WTC11 (cell line): ENCODE measurements around the gene VCX3A. TPM values are rescaled to one million over a fixed set of nuclear protein-coding genes. Genes with fewer than 3 reads are reported as not detected.

Experiments used
- ATAC-seq: fragments of 200-7000 bp; cut with Tn5 transposase; 2 replicates; pipeline ENCODE4 v1.10.0; 2021; ENCODE audit warnings: mild to moderate bottlenecking, moderate library complexity
- CTCF ChIA-PET: fragments of 300-600 bp; sonication (Branson Sonifier 250); formaldehyde crosslinking; loops from one replicate; lab custom pipeline; 2021; ENCODE audit warnings: antibody characterized with exemption; lab: Charles Lee
- POLR2A ChIA-PET: fragments of 350-600 bp; sonication (Branson Sonifier 250); formaldehyde crosslinking; loops from one replicate; lab custom pipeline; 2021; ENCODE audit warnings: antibody characterized with exemption; lab: Charles Lee
- DNase-seq: peaks from one replicate; pipeline ENCODE4 v3.0.0; 2021; ENCODE audit warnings: low spot score
- H3K27ac Mint-ChIP-seq: 2 replicates; pipeline ENCODE4 v1.8.0; 2021; ENCODE audit warnings: mixed read lengths
- H3K27me3 Mint-ChIP-seq: 2 replicates; pipeline ENCODE4 v1.8.0; 2021; ENCODE audit warnings: low read depth, mild to moderate bottlenecking, moderate library complexity, mixed read lengths
- H3K36me3 Mint-ChIP-seq: 2 replicates; pipeline ENCODE4 v1.8.0; 2021; ENCODE audit warnings: mixed read lengths
- H3K4me1 Mint-ChIP-seq: 2 replicates; pipeline ENCODE4 v1.8.0; 2022; ENCODE audit warnings: mixed read lengths
- H3K4me3 Mint-ChIP-seq: 2 replicates; pipeline ENCODE4 v1.8.0; 2021; ENCODE audit warnings: mild to moderate bottlenecking, moderate library complexity, mixed read lengths
- H3K9me3 Mint-ChIP-seq: 2 replicates; pipeline ENCODE4 v1.8.0; 2021; ENCODE audit warnings: mixed read lengths
- AR ChIP-seq: fragments of 250-450 bp; sonication (Bioruptor Pico); IDR thresholded peaks from 2 replicates; pipeline ENCODE4 v1.9.0; 2021; ENCODE audit warnings: mild to moderate bottlenecking
- E2F1 ChIP-seq: sonication (generic); formaldehyde crosslinking; IDR thresholded peaks from 2 replicates; pipeline ENCODE4 v1.8.0; 2022; ENCODE audit warnings: mild to moderate bottlenecking, missing genetic modification reagents
- E2F5 ChIP-seq: sonication (generic); formaldehyde crosslinking; IDR thresholded peaks from 2 replicates; pipeline ENCODE4 v1.8.1; 2022; ENCODE audit warnings: mild to moderate bottlenecking, moderate library complexity, missing genetic modification reagents
- NR3C1 ChIP-seq: sonication (generic); formaldehyde crosslinking; conservative IDR thresholded peaks from 2 replicates; pipeline ENCODE4 v1.8.1; 2023; ENCODE audit warnings: low read depth, mild to moderate bottlenecking, missing genetic modification reagents
- ZNF416 ChIP-seq: fragments of 250-450 bp; sonication (Bioruptor Pico); IDR thresholded peaks from 2 replicates; pipeline ENCODE4 v1.9.0; 2021; ENCODE audit warnings: mild to moderate bottlenecking, inconsistent platforms
- ZNF512 ChIP-seq: sonication (generic); formaldehyde crosslinking; IDR thresholded peaks from 2 replicates; pipeline ENCODE4 v1.8.1; 2022; ENCODE audit warnings: missing genetic modification reagents, borderline replicate concordance
- ZNF532 ChIP-seq: fragments of 250-450 bp; sonication (Bioruptor Pico); IDR thresholded peaks from 2 replicates; pipeline ENCODE4 v1.9.0; 2021; ENCODE audit warnings: mild to moderate bottlenecking, borderline replicate concordance
- total RNA-seq: library from RNA; stranded (reverse); gene quantifications from 3 replicates; pipeline ENCODE4 v1.2.3, GENCODE V29; 2021
- TF ChIP-seq, protein P1 (sequence below): fragments of 250-450 bp; sonication (Bioruptor Pico); IDR thresholded peaks from 2 replicates; pipeline ENCODE4 v1.9.0; 2021; ENCODE audit warnings: mild to moderate bottlenecking
- TF ChIP-seq, protein P2 (sequence below): sonication (generic); formaldehyde crosslinking; IDR thresholded peaks from 2 replicates; pipeline ENCODE4 v1.8.1; 2023; ENCODE audit warnings: mild to moderate bottlenecking, missing genetic modification reagents, moderate library complexity
- TF ChIP-seq, protein P3 (sequence below): sonication (generic); formaldehyde crosslinking; IDR thresholded peaks from 2 replicates; pipeline ENCODE4 v1.8.1; 2022; ENCODE audit warnings: low read depth, missing genetic modification reagents, borderline replicate concordance

The VCX3A gene
- total RNA-seq, 1 experiment from 2014 or later, result 0.55 TPM

- Mint-ChIP-seq H3K27me3 (no peaks in the 10 kb centered on the region), H3K4me1 (peaks cover 4% of the 10 kb centered on the region; the same call in 1 of the 2 replicates), H3K36me3 (no peaks in the 10 kb centered on the region), H3K4me3 (no peak overlapping the region), H3K9me3 (peaks cover 18% of the 10 kb centered on the region; the same call in 1 of the 2 replicates), H3K27ac (no peak overlapping the region)
- ATAC-seq (no peak), DNase-seq (no peak)
- ChIA-PET POLR2A (no interaction called here), CTCF (no interaction called here)
- TF ChIP-seq ZNF532 (CRISPR knock-in tag) (no peak), E2F5 (CRISPR knock-in tag) (no peak), AR (CRISPR knock-in tag) (no peak), ZNF512 (CRISPR knock-in tag) (no peak), NR3C1 (CRISPR knock-in tag) (no peak)
- TF ChIP-seq, protein P1, sequence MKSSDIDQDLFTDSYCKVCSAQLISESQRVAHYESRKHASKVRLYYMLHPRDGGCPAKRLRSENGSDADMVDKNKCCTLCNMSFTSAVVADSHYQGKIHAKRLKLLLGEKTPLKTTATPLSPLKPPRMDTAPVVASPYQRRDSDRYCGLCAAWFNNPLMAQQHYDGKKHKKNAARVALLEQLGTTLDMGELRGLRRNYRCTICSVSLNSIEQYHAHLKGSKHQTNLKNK, result no peak
- TF ChIP-seq, protein P2, sequence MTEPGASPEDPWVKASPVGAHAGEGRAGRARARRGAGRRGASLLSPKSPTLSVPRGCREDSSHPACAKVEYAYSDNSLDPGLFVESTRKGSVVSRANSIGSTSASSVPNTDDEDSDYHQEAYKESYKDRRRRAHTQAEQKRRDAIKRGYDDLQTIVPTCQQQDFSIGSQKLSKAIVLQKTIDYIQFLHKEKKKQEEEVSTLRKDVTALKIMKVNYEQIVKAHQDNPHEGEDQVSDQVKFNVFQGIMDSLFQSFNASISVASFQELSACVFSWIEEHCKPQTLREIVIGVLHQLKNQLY (CRISPR knock-in tag), result no peak
- TF ChIP-seq, protein P3, sequence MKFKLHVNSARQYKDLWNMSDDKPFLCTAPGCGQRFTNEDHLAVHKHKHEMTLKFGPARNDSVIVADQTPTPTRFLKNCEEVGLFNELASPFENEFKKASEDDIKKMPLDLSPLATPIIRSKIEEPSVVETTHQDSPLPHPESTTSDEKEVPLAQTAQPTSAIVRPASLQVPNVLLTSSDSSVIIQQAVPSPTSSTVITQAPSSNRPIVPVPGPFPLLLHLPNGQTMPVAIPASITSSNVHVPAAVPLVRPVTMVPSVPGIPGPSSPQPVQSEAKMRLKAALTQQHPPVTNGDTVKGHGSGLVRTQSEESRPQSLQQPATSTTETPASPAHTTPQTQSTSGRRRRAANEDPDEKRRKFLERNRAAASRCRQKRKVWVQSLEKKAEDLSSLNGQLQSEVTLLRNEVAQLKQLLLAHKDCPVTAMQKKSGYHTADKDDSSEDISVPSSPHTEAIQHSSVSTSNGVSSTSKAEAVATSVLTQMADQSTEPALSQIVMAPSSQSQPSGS, result no peak
Measured at GRCh38 chrX:6545712-6546111, 10.8 kb upstream of the VCX3A start.

DNA sequence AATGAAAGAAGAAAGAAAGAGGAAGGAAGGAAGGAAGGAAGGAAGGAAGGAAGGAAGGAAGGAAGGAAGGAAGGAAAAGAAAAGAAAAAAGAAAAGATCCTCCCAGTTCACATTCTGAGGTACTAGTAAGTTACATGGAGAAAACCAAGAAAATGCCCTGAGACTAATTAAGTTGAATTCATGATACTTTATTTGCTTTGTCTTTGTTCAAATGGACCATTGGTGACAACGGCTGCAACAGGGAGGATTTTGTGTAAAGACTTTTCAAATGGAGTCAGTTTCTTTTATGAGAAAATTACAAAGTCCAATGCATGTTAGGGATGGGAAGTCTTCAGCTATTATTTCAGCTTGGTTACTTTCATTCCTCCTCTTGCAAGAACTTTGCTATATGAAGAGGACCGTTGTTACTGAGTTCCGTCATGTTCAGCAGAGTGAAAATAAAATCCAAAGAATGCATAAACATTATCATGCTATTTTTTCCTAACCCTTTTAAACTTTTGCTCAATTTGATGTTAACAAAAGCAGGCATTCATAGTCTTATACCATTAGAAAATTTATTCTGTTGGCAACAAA lies 8.3 kb downstream of the VCX3A start:
- POLR2A ChIA-PET, result no interaction called here
- TF ChIP-seq ZNF416 (no peak), E2F1 (no peak)
- peaks cover 3% of the 10 kb centered on the region; the same call in 1 of the 2 replicates for H3K4me1 Mint-ChIP-seq
- no peaks in the 10 kb centered on the region for H3K9me3 Mint-ChIP-seq
- CTCF ChIA-PET, result no interaction called here
- no peaks in the 10 kb centered on the region; the same call in 1 of the 2 replicates for H3K27me3 Mint-ChIP-seq
- no peaks in the 10 kb centered on the region for H3K36me3 Mint-ChIP-seq
- no peak overlapping the region for H3K27ac Mint-ChIP-seq
- ATAC-seq, result no peak
- DNase-seq, result no peak
- H3K4me3 Mint-ChIP-seq, result no peak overlapping the region
